ENCODE results near the gene ZNF512. TPM values are rescaled to one million over a fixed set of nuclear protein-coding genes. Genes with fewer than 3 reads are reported as not detected.
"Not testable (repeated sequence)": the region's sequence is repeated elsewhere in the genome, so short reads cannot be mapped to it uniquely, and the experiment has no call there.

ZNF512 gene
- total RNA-seq, 2 donors from 2014 or later, result 13.8 to 14.6 TPM

DNA sequence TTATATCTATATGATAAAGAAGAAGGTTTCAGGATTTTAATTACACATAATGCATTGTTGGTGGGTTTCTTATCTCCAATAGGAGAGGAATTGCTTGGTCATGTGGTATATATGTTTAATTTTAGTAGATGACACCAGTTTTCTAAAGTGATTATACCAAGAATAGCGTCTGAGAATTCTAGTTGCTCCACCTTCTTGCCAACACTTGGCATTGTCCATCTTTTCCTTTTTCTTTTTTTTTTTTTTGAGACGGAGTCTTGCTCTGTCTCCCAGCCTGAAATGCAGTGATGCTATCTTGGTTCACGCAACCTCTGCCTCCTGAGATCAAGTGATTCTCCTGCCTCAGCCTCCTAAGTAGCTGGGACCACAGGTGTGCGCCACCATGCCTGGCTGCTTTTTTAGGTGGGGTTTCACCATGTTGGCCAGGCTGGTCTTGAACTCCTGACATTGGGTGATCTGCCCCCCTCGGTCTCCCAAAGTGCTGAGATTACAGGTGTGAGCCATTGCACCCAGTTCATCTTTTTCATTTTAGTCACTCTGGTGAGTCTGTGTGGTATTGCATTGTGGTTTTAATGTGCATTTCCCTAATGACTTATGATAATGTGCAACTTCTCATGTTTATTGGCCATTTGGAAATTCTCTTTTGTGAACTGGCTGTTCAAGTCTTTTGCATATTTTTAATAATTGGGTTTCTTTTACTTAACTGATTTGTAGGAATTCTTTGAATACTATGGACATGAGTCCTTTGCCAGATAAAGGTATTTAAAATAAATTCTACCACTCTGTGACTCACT, 37.3 kb upstream of the ZNF512 start:
- TF ChIP-seq, protein P1, sequence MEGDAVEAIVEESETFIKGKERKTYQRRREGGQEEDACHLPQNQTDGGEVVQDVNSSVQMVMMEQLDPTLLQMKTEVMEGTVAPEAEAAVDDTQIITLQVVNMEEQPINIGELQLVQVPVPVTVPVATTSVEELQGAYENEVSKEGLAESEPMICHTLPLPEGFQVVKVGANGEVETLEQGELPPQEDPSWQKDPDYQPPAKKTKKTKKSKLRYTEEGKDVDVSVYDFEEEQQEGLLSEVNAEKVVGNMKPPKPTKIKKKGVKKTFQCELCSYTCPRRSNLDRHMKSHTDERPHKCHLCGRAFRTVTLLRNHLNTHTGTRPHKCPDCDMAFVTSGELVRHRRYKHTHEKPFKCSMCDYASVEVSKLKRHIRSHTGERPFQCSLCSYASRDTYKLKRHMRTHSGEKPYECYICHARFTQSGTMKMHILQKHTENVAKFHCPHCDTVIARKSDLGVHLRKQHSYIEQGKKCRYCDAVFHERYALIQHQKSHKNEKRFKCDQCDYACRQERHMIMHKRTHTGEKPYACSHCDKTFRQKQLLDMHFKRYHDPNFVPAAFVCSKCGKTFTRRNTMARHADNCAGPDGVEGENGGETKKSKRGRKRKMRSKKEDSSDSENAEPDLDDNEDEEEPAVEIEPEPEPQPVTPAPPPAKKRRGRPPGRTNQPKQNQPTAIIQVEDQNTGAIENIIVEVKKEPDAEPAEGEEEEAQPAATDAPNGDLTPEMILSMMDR (IDR thresholded peaks at IDR 0.05), result no peak

DNA sequence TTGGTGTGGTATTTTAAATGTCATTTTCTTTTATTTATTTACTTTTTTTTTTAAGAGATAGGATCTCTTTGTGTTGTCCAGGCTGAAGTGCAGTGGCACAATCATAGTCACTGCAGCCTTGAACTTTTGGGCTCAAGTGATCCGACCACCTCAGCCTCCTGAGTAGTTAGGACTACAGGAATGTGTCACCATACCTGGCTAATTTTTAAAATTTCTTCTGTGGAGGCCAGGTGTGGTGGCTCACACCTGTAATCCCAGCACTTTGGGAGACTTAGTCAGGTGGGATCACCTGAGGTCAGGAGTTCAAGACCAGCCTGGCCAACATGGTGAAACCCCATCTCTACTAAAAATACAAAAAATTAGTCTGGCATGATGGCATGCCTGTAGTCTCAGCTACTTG, 33.5 kb upstream of the ZNF512 start:
- Histone ChIP-seq H3K9ac (ENCODE audit: low read depth in 2 of 2, low read length in 2 of 2) (no peak overlapping the region), H3K4me3 (no peak overlapping the region), H3K4me1 (no peaks in the 10 kb centered on the region), H3K9me3 (no peaks in the 10 kb centered on the region), H3K27ac (no peak overlapping the region), H3K27me3 (no peaks in the 10 kb centered on the region), H3K36me3 (no peaks in the 10 kb centered on the region)
- no peak for DNase-seq
- TF ChIP-seq, protein P1 (IDR thresholded peaks at IDR 0.05), result no peak
- intact Hi-C loops (cut with DNase I), result no loop called here

More for the DNA sequence above, 37.3 kb upstream of the ZNF512 start:
- H3K9ac ChIP-seq (ENCODE audit: low read depth in 2 of 2, low read length in 2 of 2), result no peak overlapping the region
- H3K4me1 ChIP-seq, result no peaks in the 10 kb centered on the region
- H3K27ac ChIP-seq, result no peak overlapping the region
- no peak overlapping the region for H3K4me3 ChIP-seq
- no peaks in the 10 kb centered on the region for H3K9me3 ChIP-seq
- H3K27me3 ChIP-seq, result no peaks in the 10 kb centered on the region
- intact Hi-C loops (cut with DNase I), result no loop called here
- DNase-seq, result no peak
- H3K36me3 ChIP-seq, result no peaks in the 10 kb centered on the region

DNA sequence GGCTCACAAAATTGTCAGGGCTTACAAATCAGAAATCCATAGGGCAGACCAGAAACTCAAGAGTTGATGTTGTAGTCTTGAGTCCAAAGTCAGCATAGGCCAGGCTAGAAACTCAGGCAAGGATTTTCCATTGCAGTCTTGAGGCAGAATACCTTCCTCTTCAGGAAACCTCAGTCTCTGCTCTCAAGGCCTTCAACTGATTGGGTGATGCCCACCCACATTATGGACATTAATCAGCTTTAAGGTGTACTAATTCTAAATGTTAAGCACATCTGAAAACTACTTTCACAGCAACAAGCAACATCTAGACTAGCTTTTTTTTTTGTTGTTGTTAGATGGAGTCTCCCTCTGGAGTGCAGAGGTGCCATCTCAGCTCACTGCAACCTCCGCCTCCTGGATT, 31.3 kb upstream of the ZNF512 start:
- no peak overlapping the region for H3K27ac ChIP-seq
- H3K36me3 ChIP-seq, result no peaks in the 10 kb centered on the region
- H3K9me3 ChIP-seq, result no peaks in the 10 kb centered on the region
- no peak for DNase-seq
- no peak overlapping the region for H3K4me3 ChIP-seq
- H3K4me1 ChIP-seq, result no peaks in the 10 kb centered on the region
- TF ChIP-seq, protein P1 (IDR thresholded peaks at IDR 0.05), result no peak
- intact Hi-C loops (cut with DNase I), result no loop called here
- no peak overlapping the region for H3K9ac ChIP-seq (ENCODE audit: low read depth in 2 of 2, low read length in 2 of 2)
- H3K27me3 ChIP-seq, result no peaks in the 10 kb centered on the region

DNA sequence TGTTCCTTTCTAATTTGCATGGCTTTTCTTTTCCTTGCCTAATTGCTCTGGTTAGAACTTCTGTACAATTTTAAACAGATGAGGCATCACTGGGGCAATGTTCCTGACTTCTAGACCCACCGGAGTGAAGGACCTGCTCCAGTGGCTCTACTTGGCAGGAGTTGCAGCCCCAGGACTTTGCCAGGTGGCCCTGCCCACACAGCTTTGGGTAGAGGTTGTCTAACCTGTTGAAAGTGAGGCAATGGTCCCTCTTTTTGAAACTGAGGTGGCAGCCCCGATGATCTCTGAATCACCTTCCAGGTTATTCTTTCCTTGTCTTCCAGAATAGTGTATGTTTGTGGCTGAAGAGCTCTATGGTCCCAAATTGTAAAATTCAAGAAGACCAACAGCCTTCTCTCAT, 29.9 kb upstream of the ZNF512 start:
- no peaks in the 10 kb centered on the region for H3K4me1 ChIP-seq
- H3K9ac ChIP-seq (ENCODE audit: low read depth in 2 of 2, low read length in 2 of 2), result no peak overlapping the region
- no peak overlapping the region for H3K27ac ChIP-seq
- no peaks in the 10 kb centered on the region for H3K9me3 ChIP-seq
- H3K36me3 ChIP-seq, result no peaks in the 10 kb centered on the region
- intact Hi-C loops (cut with DNase I), result no loop called here
- TF ChIP-seq, protein P1 (IDR thresholded peaks at IDR 0.05), result no peak
- no peaks in the 10 kb centered on the region for H3K27me3 ChIP-seq
- DNase-seq, result no peak
- H3K4me3 ChIP-seq, result no peak overlapping the region

DNA sequence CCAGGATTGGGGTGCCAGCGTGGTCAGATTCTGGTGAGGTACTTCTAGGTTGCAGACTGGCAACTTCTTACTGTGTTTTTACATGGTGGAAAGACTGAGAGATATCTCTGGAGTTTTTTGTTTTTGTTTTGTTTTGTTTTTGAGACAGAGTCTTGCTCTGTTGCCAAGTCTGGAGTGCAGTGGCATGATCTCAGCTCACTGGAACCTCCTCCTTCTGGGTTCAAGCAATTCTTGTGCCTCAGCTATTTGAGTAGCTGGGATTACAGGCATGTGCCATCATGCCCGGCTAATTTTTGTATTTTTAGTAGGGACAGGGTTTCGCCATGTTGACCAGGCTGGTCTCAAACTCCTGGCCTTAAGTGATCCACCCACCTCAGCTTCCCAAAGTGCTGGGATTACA, 28.4 kb upstream of the ZNF512 start:
- H3K9ac ChIP-seq (ENCODE audit: low read depth in 2 of 2, low read length in 2 of 2); DNase-seq; intact Hi-C loops (cut with DNase I); H3K36me3 ChIP-seq; H3K4me1 ChIP-seq; H3K27me3 ChIP-seq; H3K27ac ChIP-seq; H3K4me3 ChIP-seq; H3K9me3 ChIP-seq: not testable (repeated sequence)

DNA sequence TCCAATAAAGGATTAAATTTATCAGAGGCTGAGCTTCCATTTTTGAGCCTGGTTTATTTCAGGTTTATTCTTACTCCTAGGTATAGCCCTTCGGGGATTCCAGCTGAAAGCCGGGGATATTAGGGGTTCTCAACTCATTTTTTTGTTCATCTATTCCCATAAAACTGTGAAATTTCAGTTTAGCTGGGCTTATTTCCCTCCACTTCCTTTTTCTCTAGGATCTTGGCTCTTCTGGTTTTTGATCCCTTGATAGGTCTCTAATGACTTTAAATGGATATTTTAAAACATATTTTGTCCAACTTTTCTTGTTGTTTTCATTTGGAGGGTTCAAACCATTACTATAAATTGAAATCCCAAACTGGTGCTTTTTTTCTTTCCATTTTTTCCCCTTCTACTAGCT, 23.6 kb upstream of the ZNF512 start:
- H3K27me3 ChIP-seq, result no peaks in the 10 kb centered on the region
- no peak overlapping the region for H3K4me3 ChIP-seq
- no peaks in the 10 kb centered on the region for H3K9me3 ChIP-seq
- no peak overlapping the region for H3K27ac ChIP-seq
- intact Hi-C loops (cut with DNase I), result no loop called here
- no peak for DNase-seq
- TF ChIP-seq, protein P1 (IDR thresholded peaks at IDR 0.05), result no peak
- H3K4me1 ChIP-seq, result no peaks in the 10 kb centered on the region
- H3K36me3 ChIP-seq, result no peaks in the 10 kb centered on the region
- H3K9ac ChIP-seq (ENCODE audit: low read depth in 2 of 2, low read length in 2 of 2), result no peak overlapping the region

All from colonic mucosa (tissue), 4 donors.